Uterus (tissue), 4 donors: ENCODE results near the gene REN. TPM values are rescaled to one million over a fixed set of nuclear protein-coding genes. Genes with fewer than 3 reads are reported as not detected.

ENCODE experiments used
- DNase-seq, 2 donors: peaks; one replicate each; pipeline ENCODE4 v3.0.0-alpha.2; 2019 to 2020
- H3K27ac ChIP-seq, 2 donors: fragments of 200-600 bp; sonication (generic); 1 replicate in 1 of 2; 2 replicates in 1 of 2; pipeline ENCODE4 v1.5.1; 2016 to 2018
- H3K27me3 ChIP-seq, 2 donors: fragments of 200-600 bp; sonication (generic); one replicate each; pipeline ENCODE4 v1.5.1; 2018 to 2019; ENCODE audit warnings: control low read depth in 1 of 2
- H3K36me3 ChIP-seq, 2 donors: fragments of 200-600 bp; sonication (generic); one replicate each; pipeline ENCODE4 v1.5.1; 2019; ENCODE audit warnings: control low read depth in 1 of 2
- H3K4me1 ChIP-seq, 2 donors: fragments of 200-600 bp; sonication (generic); one replicate each; pipeline ENCODE4 v1.5.1; 2018 to 2019; ENCODE audit warnings: control low read depth in 1 of 2
- H3K4me3 ChIP-seq, 2 donors: fragments of 200-600 bp; sonication (generic); 1 replicate in 1 of 2; 2 replicates in 1 of 2; pipeline ENCODE4 v1.5.1; 2018 to 2019; ENCODE audit warnings: mild to moderate bottlenecking in 1 of 2
- H3K9me3 ChIP-seq, 2 donors: fragments of 200-600 bp; sonication (generic); one replicate each; pipeline ENCODE4 v1.5.1; 2019; ENCODE audit warnings: control low read depth in 1 of 2
- CTCF ChIP-seq, 4 experiments: fragments of 200-600 bp in 2 of 4; fragments of 450-650 bp in 2 of 4; sonication (generic) in 2 of 4; IDR thresholded peaks; one replicate each; pipeline ENCODE4 v1.5.1; 2016 to 2019; ENCODE audit warnings: antibody characterized with exemption in 4 of 4, mild to moderate bottlenecking in 2 of 4, moderate library complexity in 1 of 4
- POLR2A ChIP-seq, 2 donors: fragments of 450-650 bp; IDR thresholded peaks; one replicate each; pipeline ENCODE4 v1.6.1; 2016; ENCODE audit warnings: antibody characterized with exemption in 2 of 2, mild to moderate bottlenecking in 1 of 2, moderate library complexity in 1 of 2
- intact Hi-C: fragments of 100-400 bp; cut with DNase I; formaldehyde crosslinking; loops from one replicate; pipeline ENCODE4 v1.15.1; 2023; ENCODE audit warnings: low total_unique reads
- total RNA-seq, 4 donors: library from RNA; depleted of rRNA in 3 of 4; stranded (reverse); fragments of >200 nt in 3 of 4; gene quantifications; one replicate each; pipeline versions ENCODE4 v1.1.0 to v1.2.4, GENCODE V29; 2014 to 2023
- donor health status: DM: yes; HTN: yes; CAD: no.

The REN gene
- total RNA-seq, 4 donors from 2014 or later, result 6.8 to 9.4 TPM; not detected in 2

- no peaks in the 10 kb centered on the region for H3K27me3 ChIP-seq
Observed at GRCh38 chr1:204150702-204151551, 15.2 kb downstream of the REN start.

GRCh38 chr1:204149635-204150565 lies 16.2 kb downstream of the REN start:
- no peaks in the 10 kb centered on the region for H3K9me3 ChIP-seq
- peak overlapping the region; percentile 84 to 93 for H3K27ac ChIP-seq
- H3K27me3 ChIP-seq, result no peaks in the 10 kb centered on the region
- H3K36me3 ChIP-seq, result no peaks in the 10 kb centered on the region
- TF ChIP-seq POLR2A (IDR thresholded peaks at IDR 0.05), result no peak
- TF ChIP-seq CTCF (IDR thresholded peaks at IDR 0.05), result no peak
- DNase-seq, result peak in 1 of 2 donors; percentile 59
- no peak overlapping the region for H3K4me3 ChIP-seq
- peaks cover 0 to 7% of the 10 kb centered on the region in 2 donors for H3K4me1 ChIP-seq
- intact Hi-C loops, result no loop called here

More at GRCh38 chr1:204150702-204151551, 15.2 kb downstream of the REN start:
- intact Hi-C loops, result no loop called here
- H3K9me3 ChIP-seq, result no peaks in the 10 kb centered on the region
- TF ChIP-seq POLR2A (IDR thresholded peaks at IDR 0.05), result no peak
- TF ChIP-seq CTCF (IDR thresholded peaks at IDR 0.05), result no peak
- peak; percentile 56 to 57 for DNase-seq
- H3K27ac ChIP-seq, result peak overlapping the region; percentile 84 to 93
- H3K4me3 ChIP-seq, result peak overlapping the region; percentile 54 to 61
- H3K4me1 ChIP-seq, result peaks cover 0 to 7% of the 10 kb centered on the region in 2 donors
- no peaks in the 10 kb centered on the region for H3K36me3 ChIP-seq

- Histone ChIP-seq H3K9me3 (no peaks in the 10 kb centered on the region), H3K36me3 (no peaks in the 10 kb centered on the region), H3K27me3 (no peaks in the 10 kb centered on the region), H3K4me1 (peaks cover 0 to 7% of the 10 kb centered on the region in 2 donors), H3K4me3 (no peak overlapping the region), H3K27ac (no peak overlapping the region)
- intact Hi-C loops, result no loop called here
- TF ChIP-seq CTCF (IDR thresholded peaks at IDR 0.05) (no peak), POLR2A (IDR thresholded peaks at IDR 0.05) (no peak)
- no peak for DNase-seq
Observed at GRCh38 chr1:204149107-204149506, 17.0 kb downstream of the REN start.

- intact Hi-C loops, result no loop called here
- no peak for DNase-seq
- Histone ChIP-seq H3K4me1 (peaks cover 0 to 6% of the 10 kb centered on the region in 2 donors), H3K36me3 (no peaks in the 10 kb centered on the region), H3K9me3 (no peaks in the 10 kb centered on the region), H3K4me3 (no peak overlapping the region), H3K27ac (no peak overlapping the region), H3K27me3 (no peaks in the 10 kb centered on the region)
- no peak for TF ChIP-seq POLR2A (IDR thresholded peaks at IDR 0.05)
- no peak for TF ChIP-seq CTCF (IDR thresholded peaks at IDR 0.05)
Observed at GRCh38 chr1:204147406-204148383, 18.4 kb downstream of the REN start.
